ENCODE measurements around the gene COA8.

Gene COA8

GRCh38 chr14:103517721-103518421 lies 44.9 kb upstream of the COA8 start:
- no peak for TF ChIP-seq CTCF (conservative IDR thresholded peaks at IDR 0.05; ENCODE audit: low read depth, low read length)
- no peak overlapping the region for H3K4me3 ChIP-seq (IDR thresholded peaks at IDR 0.05; ENCODE audit: insufficient read depth, low read depth, low read length)
- H3K4me1 ChIP-seq (ENCODE audit: low read depth, poor library complexity, severe bottlenecking): peaks cover 8% of the 10 kb centered on the region

GRCh38 chr14:103518422-103519042 lies 44.2 kb upstream of the COA8 start:
- Histone ChIP-seq H3K9ac (no peak overlapping the region), H3K27me3 (ENCODE audit: insufficient read depth, low read depth) (no peaks in the 10 kb centered on the region), H3K4me2 (no peak overlapping the region), H3K4me3 (IDR thresholded peaks at IDR 0.05; ENCODE audit: insufficient read depth, low read depth, low read length) (no peak overlapping the region), H3K27ac (no peak overlapping the region), H4K20me1 (ENCODE audit: insufficient read depth) (no peaks in the 10 kb centered on the region), H3K36me3 (ENCODE audit: insufficient read depth) (no peaks in the 10 kb centered on the region), H2AFZ (ENCODE audit: low read depth) (no peak overlapping the region), H3K79me2 (ENCODE audit: insufficient read depth, low read depth) (no peaks in the 10 kb centered on the region), H3K4me1 (ENCODE audit: low read depth, poor library complexity, severe bottlenecking) (peaks cover 8% of the 10 kb centered on the region)
- peak; percentile 72 for TF ChIP-seq CTCF (conservative IDR thresholded peaks at IDR 0.05; ENCODE audit: low read depth, low read length)

More at GRCh38 chr14:103517721-103518421, 44.9 kb upstream of the COA8 start:
- Histone ChIP-seq H3K79me2 (ENCODE audit: insufficient read depth, low read depth) (no peaks in the 10 kb centered on the region), H4K20me1 (ENCODE audit: insufficient read depth) (no peaks in the 10 kb centered on the region), H2AFZ (ENCODE audit: low read depth) (no peak overlapping the region), H3K36me3 (ENCODE audit: insufficient read depth) (no peaks in the 10 kb centered on the region), H3K4me2 (no peak overlapping the region), H3K9ac (no peak overlapping the region), H3K27me3 (ENCODE audit: insufficient read depth, low read depth) (no peaks in the 10 kb centered on the region), H3K27ac (no peak overlapping the region)

- H3K4me2 ChIP-seq: no peak overlapping the region
These were observed 43.5 kb upstream of the COA8 start for GRCh38 chr14:103519043-103519836.

GRCh38 chr14:103519837-103520212 lies 42.9 kb upstream of the COA8 start:
- Histone ChIP-seq H3K36me3 (ENCODE audit: insufficient read depth) (no peaks in the 10 kb centered on the region), H3K27me3 (ENCODE audit: insufficient read depth, low read depth) (no peaks in the 10 kb centered on the region), H2AFZ (ENCODE audit: low read depth) (no peak overlapping the region), H3K79me2 (ENCODE audit: insufficient read depth, low read depth) (no peaks in the 10 kb centered on the region), H3K4me1 (ENCODE audit: low read depth, poor library complexity, severe bottlenecking) (peaks cover 8% of the 10 kb centered on the region), H3K4me3 (IDR thresholded peaks at IDR 0.05; ENCODE audit: insufficient read depth, low read depth, low read length) (no peak overlapping the region), H3K27ac (no peak overlapping the region), H3K9ac (no peak overlapping the region), H4K20me1 (ENCODE audit: insufficient read depth) (no peaks in the 10 kb centered on the region), H3K4me2 (no peak overlapping the region; the same call in 1 of the 2 replicates)
- no peak for TF ChIP-seq CTCF (conservative IDR thresholded peaks at IDR 0.05; ENCODE audit: low read depth, low read length)

More at GRCh38 chr14:103519043-103519836, 43.5 kb upstream of the COA8 start:
- TF ChIP-seq CTCF (conservative IDR thresholded peaks at IDR 0.05; ENCODE audit: low read depth, low read length): no peak
- Histone ChIP-seq H4K20me1 (ENCODE audit: insufficient read depth) (no peaks in the 10 kb centered on the region), H3K4me3 (IDR thresholded peaks at IDR 0.05; ENCODE audit: insufficient read depth, low read depth, low read length) (no peak overlapping the region), H3K27me3 (ENCODE audit: insufficient read depth, low read depth) (no peaks in the 10 kb centered on the region), H2AFZ (ENCODE audit: low read depth) (no peak overlapping the region), H3K27ac (no peak overlapping the region), H3K4me1 (ENCODE audit: low read depth, poor library complexity, severe bottlenecking) (peaks cover 8% of the 10 kb centered on the region), H3K79me2 (ENCODE audit: insufficient read depth, low read depth) (no peaks in the 10 kb centered on the region), H3K9ac (no peak overlapping the region), H3K36me3 (ENCODE audit: insufficient read depth) (no peaks in the 10 kb centered on the region)
